ENCODE results near the gene RHBDF1. TPM values are rescaled to one million over a fixed set of nuclear protein-coding genes. Genes with fewer than 3 reads are reported as not detected.

Gene RHBDF1
- under 1 TPM in 1 of 2 experiments, not detected in 1; 0.61 TPM for total RNA-seq

GRCh38 chr16:72561-73548, at the start of gene RHBDF1:
Gene RHBDF1 (minus strand): TSS chr16:72631. CDS start chr16:65015, 7,616 bp downstream.
- CTCF ChIA-PET, result interaction anchor here (1.1 to 20.7 kb wide), 2 partner anchors 11 to 22 kb away, joined by 3 to 458 read pairs; no protein-coding TSS in a partner anchor
- Mint-ChIP-seq H3K36me3 (ENCODE audit: low read depth) (no peaks in the 10 kb centered on the region), H3K27ac (no peak within 1 kb of the TSS), H3K27me3 (peaks cover 27% of the 10 kb centered on the region), H3K9me3 (no peaks in the 10 kb centered on the region), H3K4me3 (peak within 1 kb of the TSS; percentile 42), H3K4me1 (ENCODE audit: low read depth) (peaks cover 18% of the 10 kb centered on the region)
- TF ChIP-seq CTCF (IDR thresholded peaks at IDR 0.05), result no peak
- POLR2A ChIA-PET, result interaction anchor here (0.7 to 1.2 kb wide), 3 partner anchors 10 to 24 kb away, joined by 3 read pairs; no protein-coding TSS in a partner anchor
- intact Hi-C loops (cut with micrococcal nuclease), result no loop called here
- peak; percentile 39 for DNase-seq
- peak; percentile 67 for ATAC-seq

GRCh38 chr16:120756-121155, 48.3 kb upstream of the RHBDF1 start:
- no peaks in the 10 kb centered on the region for H3K4me1 Mint-ChIP-seq (ENCODE audit: low read depth)
- CTCF ChIA-PET, result interaction anchor here (4.9 kb wide), 1 partner anchor 15 kb away, joined by 49 read pairs; no protein-coding TSS in a partner anchor
- H3K27me3 Mint-ChIP-seq, result no peaks in the 10 kb centered on the region
- no peak overlapping the region for H3K4me3 Mint-ChIP-seq
- no peak overlapping the region for H3K27ac Mint-ChIP-seq
- POLR2A ChIA-PET, result no interaction called here
- DNase-seq, result no peak
- intact Hi-C loops (cut with micrococcal nuclease), result no loop called here
- peaks cover 7% of the 10 kb centered on the region for H3K36me3 Mint-ChIP-seq (ENCODE audit: low read depth)
- ATAC-seq, result no peak
- no peaks in the 10 kb centered on the region for H3K9me3 Mint-ChIP-seq
- no peak for TF ChIP-seq CTCF (IDR thresholded peaks at IDR 0.05)

- Mint-ChIP-seq H3K4me3 (no peak overlapping the region), H3K27ac (no peak overlapping the region), H3K9me3 (no peaks in the 10 kb centered on the region), H3K36me3 (ENCODE audit: low read depth) (peaks cover 11% of the 10 kb centered on the region), H3K27me3 (no peaks in the 10 kb centered on the region), H3K4me1 (ENCODE audit: low read depth) (no peaks in the 10 kb centered on the region)
- CTCF ChIA-PET, result interaction anchor here (1.2 to 4.9 kb wide), 3 partner anchors 14 to 54 kb away, joined by 3 to 49 read pairs (median 8); no protein-coding TSS in a partner anchor
- no peak for TF ChIP-seq CTCF (IDR thresholded peaks at IDR 0.05)
- intact Hi-C loops (cut with micrococcal nuclease), result no loop called here
- DNase-seq (no peak), ATAC-seq (no peak)
- POLR2A ChIA-PET, result interaction anchor here (1.3 kb wide), 1 partner anchor 62 kb away, joined by 5 read pairs; no protein-coding TSS in a partner anchor
Observed at GRCh38 chr16:119835-120491, 47.5 kb upstream of the RHBDF1 start.

GRCh38 chr16:119295-119694, 46.9 kb upstream of the RHBDF1 start:
- ATAC-seq (no peak), DNase-seq (no peak)
- no peak for TF ChIP-seq CTCF (IDR thresholded peaks at IDR 0.05)
- H3K4me1 Mint-ChIP-seq (ENCODE audit: low read depth), result no peaks in the 10 kb centered on the region
- ChIA-PET POLR2A (interaction anchor here (1.3 kb wide), 1 partner anchor 62 kb away, joined by 5 read pairs; no protein-coding TSS in a partner anchor), CTCF (interaction anchor here (1.2 to 4.9 kb wide), 4 partner anchors 13 to 243 kb away, joined by 3 to 49 read pairs (median 10); no protein-coding TSS in a partner anchor)
- H3K9me3 Mint-ChIP-seq, result no peaks in the 10 kb centered on the region
- intact Hi-C loops (cut with micrococcal nuclease), result no loop called here
- no peaks in the 10 kb centered on the region for H3K27me3 Mint-ChIP-seq
- peaks cover 11% of the 10 kb centered on the region for H3K36me3 Mint-ChIP-seq (ENCODE audit: low read depth)
- no peak overlapping the region for H3K4me3 Mint-ChIP-seq
- no peak overlapping the region for H3K27ac Mint-ChIP-seq
